NCI-H1092 treated with DMSO at 0.1 percent for 48 hours (cell line): ENCODE data around the gene PLEKHF1.
"Not testable (repeated sequence)": the region's sequence is repeated elsewhere in the genome, so short reads cannot be mapped to it uniquely, and the experiment has no call there.

ENCODE experiments used
- DNase-seq: peaks from one replicate; lab custom pipeline; 2025; lab: John Stamatoyannopoulos, UW

Gene PLEKHF1

DNA sequence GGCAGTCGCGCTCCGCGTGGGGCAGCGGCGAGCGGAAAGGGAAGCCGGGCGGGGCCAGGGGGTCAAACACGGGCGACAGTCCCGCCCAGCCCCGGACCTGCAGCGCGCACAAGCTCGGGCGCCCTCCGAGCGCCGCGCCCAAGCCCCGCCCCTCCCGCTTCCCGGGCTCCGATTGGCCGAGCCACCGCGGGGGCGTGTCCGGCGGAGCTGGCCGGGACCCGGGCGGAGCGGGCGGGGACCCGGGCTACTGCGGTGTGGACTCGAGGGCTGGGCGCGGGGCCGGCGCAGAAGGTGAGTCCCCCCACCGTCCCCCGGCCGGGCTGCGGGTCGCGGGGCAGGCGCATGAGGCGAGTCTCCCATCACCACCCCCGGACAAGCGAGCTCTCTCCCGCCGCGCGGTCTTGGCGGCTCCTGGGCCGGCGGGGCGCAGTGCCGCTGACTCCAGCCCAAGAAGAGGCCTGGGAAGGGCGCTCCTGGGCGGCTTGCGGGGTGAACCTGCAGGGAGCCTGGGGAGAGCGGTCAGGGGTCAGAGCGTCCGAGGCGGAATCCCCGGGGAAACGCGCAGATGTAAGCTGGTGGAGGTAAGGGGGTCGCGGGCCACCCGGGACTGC, at the start of gene PLEKHF1:
TSS of gene PLEKHF1 (plus strand) at position 247 of the 611 bp plus-strand sequence. CDS start 8,379 bp downstream, outside the sequence.
- DNase-seq = peak; percentile 42

DNA sequence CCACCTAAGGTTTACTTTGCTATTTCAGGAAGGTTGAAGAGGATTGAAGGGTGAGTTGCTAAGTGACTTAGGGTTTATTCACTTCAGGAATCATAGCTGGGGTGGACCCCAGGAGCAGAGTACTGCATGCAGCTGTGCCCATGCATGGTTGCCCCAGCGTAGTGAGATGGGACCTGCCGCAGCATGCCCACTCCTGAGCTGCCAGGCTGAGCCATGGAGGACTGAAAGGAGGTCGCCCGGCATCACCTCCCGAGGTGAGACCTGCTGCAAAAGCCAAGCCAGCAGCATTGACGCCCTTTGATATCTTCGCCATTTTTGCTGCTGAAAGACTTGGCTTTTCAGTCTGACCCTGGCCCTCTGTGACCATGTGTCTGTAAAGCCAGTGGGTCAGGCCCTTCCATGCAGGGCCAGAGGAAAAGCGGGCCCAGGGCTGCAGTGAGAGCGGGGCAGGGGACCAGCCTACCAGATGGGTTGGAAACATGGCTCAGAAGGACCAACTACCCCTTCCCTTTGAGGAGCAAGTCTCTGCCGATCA, 49.3 kb upstream of the PLEKHF1 start:
- no peak for DNase-seq

DNA sequence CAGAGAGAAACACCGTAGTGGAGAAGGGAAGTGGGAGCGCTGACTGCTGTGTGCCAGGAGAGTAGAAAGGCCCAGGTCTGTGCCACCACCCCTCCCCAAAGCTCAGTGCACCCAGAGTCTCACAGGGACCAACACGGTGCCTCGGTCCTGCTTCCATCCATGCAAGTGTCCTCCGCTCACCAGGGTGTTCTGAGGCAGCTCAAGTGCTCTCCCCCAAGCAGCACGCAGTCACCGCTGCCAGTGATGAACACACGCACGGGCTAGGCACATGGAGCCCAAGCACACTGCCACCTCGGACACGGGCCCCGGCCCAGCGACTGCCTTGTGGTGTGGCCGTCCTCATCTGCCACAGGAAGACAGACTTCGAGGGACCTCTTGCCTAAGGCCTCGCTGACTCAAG, 48.7 kb upstream of the PLEKHF1 start:
- no peak for DNase-seq

DNA sequence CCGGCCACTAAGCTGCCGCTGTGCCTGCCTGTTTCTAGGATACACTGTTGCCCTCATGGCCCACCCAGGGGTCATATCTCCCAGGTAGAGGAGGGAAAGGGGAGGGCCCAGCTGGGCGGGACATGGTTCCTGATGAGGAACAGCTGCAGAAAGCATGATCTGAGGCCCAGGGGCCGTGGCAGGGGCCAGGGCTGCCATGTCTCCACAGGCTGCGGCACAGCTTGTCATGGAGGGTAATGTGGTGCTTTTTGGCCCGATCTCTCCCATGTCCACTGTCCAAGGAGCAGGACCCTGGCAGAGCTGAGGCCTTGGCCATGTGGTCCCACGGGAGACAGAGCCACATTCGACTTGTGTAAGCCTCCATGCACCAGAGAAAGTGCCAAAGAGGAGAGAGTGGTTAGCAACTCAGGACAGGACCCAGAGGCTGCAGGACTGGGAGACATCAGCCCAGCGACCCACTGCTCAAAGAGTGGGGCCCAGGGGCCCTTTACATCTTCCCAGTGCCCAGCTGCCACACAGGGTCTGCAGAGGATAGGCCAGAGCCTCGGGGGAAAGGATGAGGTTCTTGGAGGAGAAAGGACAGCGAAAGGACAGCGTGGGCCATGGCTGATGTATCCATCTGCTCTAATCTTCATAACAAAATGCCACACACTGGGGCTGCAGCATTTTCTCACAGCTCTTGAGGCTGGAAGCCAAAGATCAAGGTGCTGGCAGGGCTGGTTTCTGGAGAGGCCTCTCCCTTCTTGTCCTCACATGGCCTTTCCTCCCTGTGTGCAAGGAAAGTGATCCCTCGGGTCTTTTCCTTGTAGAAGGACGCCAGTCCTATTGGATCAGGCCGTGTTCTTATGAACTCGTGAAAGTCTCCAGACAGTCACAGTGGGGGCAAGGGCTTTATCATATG, 47.6 kb upstream of the PLEKHF1 start:
- no peak for DNase-seq

DNA sequence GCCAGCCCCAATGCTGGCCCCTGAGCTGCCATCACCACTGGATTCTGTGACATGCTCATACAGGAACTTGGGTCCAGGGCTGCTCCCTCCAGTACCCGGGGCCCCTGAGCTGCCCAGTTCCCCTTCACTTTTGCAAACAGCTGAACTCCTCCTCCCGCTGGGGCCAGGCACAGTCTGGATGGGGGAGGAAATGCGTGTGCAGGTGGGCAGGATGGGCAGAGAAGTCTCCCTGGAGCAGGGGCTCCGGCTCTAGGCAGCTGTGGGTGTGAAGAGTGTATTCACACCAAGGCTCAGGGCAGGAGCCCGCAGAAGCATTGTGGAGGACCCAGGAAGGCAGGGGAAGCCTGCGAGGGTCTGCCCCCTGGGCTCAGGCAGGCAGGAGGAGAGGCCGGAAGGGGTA, 46.8 kb upstream of the PLEKHF1 start:
- DNase-seq = no peak

DNA sequence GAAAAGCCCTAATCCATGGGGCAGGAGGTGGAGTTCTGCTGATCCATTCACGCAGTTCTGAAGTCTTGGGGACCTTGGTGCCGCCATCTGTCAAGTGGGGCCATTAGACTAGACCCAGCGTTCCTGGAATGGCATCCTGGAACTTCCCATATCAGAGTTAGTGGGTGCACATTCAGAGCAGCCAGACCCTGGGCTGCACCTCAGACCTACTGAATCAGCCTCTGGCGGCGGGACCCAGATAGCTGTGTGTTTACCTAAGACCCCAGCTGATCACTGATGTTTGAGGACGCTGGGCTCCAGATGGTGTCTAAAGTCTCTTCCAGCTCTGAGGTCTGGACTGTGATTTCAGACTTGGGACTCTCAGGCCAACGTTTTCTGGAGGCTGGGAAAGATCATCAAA, 46.4 kb upstream of the PLEKHF1 start:
- DNase-seq = no peak

- no peak for DNase-seq
These were observed 44.3 kb upstream of the PLEKHF1 start for GRCh38 chr19:29620931-29621351.

DNA sequence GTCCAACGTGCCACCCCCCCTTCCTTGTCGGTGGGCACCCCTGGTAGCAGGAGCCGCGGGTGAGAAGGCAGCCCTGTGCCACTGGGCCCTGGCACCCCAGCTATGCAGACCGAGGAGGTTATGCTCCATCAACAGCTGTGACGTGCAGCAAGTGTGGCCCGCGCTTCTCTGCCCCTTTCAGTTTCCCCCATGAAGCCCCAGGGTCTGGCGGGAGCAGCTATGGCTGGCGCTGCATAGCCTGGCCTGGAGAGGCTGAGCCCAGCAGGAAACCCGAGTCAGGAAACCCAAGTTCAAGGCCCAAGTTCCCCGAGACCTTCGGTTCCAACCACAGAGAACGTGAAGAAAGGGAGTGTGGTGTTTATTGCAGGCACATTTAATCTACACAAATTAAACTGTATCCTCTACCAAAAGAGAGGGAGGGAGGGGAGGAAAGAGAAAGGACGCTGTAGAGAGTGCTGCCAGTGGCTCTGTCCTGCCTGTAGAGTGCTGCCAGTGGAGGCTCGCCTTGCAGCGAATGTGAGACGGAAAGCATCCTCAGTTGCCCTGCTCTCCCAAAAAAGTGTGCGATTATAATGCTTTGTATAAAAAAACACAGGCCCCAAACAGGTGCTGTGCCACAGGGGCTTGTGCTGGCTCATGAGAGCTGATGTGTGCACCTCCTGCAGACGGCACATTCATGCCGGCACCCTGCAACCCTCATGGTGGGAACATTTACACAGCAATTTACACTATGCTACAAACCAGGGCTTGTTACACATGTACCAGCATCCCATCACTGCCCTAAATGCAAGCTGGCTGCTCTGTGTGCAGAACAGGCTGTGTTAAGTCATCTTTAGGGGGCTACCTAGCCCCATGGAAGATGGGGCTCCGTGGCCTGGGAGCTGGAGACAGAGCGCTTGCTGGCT, 42.8 kb upstream of the PLEKHF1 start:
- no peak for DNase-seq

- no peak for DNase-seq
These were observed 41.4 kb upstream of the PLEKHF1 start for GRCh38 chr19:29623726-29624488.

- no peak for DNase-seq
These were observed 40.6 kb upstream of the PLEKHF1 start for GRCh38 chr19:29624489-29625185.

GRCh38 chr19:29625186-29625651, 40.0 kb upstream of the PLEKHF1 start:
- peak; percentile 13 for DNase-seq

GRCh38 chr19:29626386-29626785, 38.9 kb upstream of the PLEKHF1 start:
- no peak for DNase-seq

DNA sequence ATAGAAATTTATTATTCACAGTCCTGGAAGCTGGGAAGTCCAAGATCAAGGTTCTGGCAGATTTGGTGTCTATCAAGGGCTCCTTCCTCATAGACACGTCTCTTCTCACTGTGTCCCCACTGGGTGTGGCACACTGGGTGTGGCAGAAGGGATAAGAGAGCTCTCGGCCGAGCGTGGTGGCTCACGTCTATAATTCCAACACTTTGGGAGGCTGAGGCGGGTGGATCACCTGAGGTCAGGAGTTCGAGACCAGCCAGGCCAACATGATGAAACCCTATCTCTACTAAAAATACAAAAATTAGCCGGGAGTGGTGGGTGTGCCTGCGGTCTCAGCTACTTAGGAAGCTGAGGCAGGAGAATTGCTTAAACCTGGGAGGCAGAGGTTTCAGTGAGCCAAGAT, 38.4 kb upstream of the PLEKHF1 start:
- DNase-seq = not testable (repeated sequence)

DNA sequence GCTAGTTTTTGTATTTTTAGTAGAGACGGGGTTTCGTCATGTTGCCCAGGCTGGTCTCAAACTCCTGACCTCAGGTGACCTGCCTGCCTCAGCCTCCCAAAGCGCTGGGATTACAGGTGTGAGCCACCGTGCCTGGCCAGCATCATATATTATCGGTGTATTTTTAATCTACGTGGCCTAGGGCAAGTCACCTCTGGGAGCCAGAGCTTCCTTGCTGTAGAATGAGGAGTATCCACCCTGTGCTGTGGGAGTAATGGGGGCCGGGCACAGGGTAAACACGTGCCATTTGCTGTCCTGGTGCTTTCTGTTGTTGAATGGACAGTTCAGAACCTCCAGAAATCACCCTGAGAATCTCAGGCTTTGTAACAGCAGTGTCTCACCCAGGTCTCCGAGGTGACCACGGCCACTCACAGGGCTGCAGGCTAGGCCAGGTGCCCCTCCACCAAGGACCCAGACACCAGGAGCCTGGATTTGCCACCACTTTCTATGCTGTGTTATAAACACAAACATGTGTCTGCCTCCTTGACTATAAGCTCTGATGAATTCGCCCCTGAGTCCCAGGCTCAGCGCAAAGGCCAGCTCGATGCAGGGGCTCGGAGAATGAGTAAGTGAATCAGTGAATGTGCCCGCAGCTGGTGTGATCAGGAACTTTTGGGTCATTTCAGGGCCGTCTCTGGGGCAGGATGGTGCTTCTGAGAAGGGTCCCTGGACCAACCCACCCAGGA, 36.4 kb upstream of the PLEKHF1 start:
- DNase-seq = no peak

DNA sequence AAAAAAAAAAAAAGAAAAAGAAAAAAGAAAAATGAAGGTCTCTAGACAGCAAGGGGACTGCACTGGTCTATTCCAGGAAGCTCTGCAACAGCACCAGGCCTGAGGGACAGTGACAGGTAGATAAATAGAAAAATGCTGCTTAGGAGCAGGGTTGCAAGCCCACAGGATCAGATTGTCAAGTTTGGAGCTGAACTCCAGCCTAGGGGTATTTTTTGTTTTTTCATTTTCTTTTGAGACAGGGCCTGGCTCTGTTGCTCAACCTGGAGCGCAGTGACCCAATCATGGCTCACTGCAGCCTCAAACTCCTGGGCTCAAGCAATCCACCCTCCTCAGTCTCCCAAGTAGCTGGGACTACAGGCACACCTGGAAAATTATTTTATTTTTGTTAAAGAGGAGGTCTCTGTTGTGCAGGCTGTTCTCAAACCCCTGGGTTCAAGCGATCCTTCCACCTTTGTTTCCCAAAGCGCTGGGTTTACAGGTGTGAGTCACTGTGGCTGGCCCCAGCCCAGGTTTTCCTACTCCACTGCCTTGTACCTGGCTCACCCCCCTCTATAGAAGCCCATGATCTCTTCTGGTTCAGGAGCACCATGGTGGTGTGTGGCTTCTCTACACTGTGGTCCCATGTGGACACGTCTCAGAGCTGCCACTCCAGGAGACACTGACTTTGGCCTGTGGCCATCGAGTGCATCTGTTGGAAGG, 35.3 kb upstream of the PLEKHF1 start:
- no peak for DNase-seq

DNA sequence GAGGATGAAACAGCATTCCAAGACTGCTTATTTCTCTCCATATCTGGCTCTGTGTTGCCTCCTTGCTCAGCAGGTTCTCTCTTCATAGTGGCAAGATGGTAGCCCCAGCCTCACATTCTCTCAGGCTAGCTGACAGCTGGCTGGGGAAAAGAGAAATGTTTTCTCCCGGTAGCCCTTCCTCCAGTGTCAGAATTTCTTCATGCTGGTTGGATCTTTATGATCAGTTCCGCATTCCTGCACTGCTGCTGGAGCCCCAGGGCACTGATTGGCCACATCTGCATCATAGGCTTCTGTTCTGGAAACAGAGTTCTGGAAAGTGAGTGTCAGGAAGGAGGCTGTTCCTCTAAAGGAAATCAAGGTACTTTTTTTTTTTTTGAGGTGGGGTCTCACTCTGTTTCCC, 34.6 kb upstream of the PLEKHF1 start:
- DNase-seq = no peak

DNA sequence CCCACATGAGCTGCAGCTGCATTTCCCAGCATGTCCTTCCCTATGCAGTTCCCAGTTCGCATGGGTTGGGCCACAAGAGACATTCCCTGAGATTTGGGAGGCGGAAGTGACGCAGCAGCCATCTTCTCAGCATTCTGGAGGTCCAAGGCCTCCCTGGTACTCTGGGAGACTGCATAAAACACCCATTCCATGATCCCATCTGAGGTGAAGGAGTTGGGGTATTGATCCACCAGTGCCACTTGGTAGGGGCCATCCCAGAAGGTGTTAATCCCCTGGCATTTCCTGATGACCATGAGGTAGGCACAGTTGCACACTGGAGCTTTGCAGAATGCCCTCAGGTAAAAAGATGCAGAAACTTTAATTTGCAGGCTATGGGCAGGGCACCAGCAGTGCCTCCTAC, 33.8 kb upstream of the PLEKHF1 start:
- DNase-seq = no peak

GRCh38 chr19:29634002-29634401, 31.3 kb upstream of the PLEKHF1 start:
- no peak for DNase-seq

- DNase-seq = no peak
These were observed 30.7 kb upstream of the PLEKHF1 start for GRCh38 chr19:29634423-29635130.
